HG03039 (cell line): Measurements from ENCODE around the gene SLC25A45.

Experiments
- ATAC-seq: cut with Tn5 transposase; IDR thresholded peaks from one replicate; pipeline ENCODE4 v1.9.1; 2021; ENCODE audit warnings: mild to moderate bottlenecking, moderate library complexity; ENCODE audit not compliant: unreplicated experiment

SLC25A45 gene

GRCh38 chr11:65404638-65405339, 22.3 kb upstream of the SLC25A45 start:
- ATAC-seq: no peak

- ATAC-seq: no peak
Measured at GRCh38 chr11:65404210-65404609, 21.8 kb upstream of the SLC25A45 start.

GRCh38 chr11:65403607-65404121, 21.2 kb upstream of the SLC25A45 start:
- no peak for ATAC-seq

- ATAC-seq: no peak
Measured at GRCh38 chr11:65402790-65403189, 20.3 kb upstream of the SLC25A45 start.

GRCh38 chr11:65401803-65402248, 19.4 kb upstream of the SLC25A45 start:
- no peak for ATAC-seq

- ATAC-seq: no peak
Measured at GRCh38 chr11:65401073-65401802, 18.8 kb upstream of the SLC25A45 start.

GRCh38 chr11:65400307-65401072, 18.0 kb upstream of the SLC25A45 start:
- ATAC-seq: no peak

- no peak for ATAC-seq
Measured at GRCh38 chr11:65399845-65400244, 17.4 kb upstream of the SLC25A45 start.

GRCh38 chr11:65399249-65399648, 16.8 kb upstream of the SLC25A45 start:
- ATAC-seq: no peak

GRCh38 chr11:65398362-65398910, 16.0 kb upstream of the SLC25A45 start:
- no peak for ATAC-seq

GRCh38 chr11:65396769-65397745, 14.6 kb upstream of the SLC25A45 start:
- ATAC-seq: no peak

GRCh38 chr11:65395961-65396530, 13.6 kb upstream of the SLC25A45 start:
- ATAC-seq: no peak

- ATAC-seq: no peak
Measured at GRCh38 chr11:65394125-65394536, 11.7 kb upstream of the SLC25A45 start.

GRCh38 chr11:65393513-65394079, 11.2 kb upstream of the SLC25A45 start:
- no peak for ATAC-seq

GRCh38 chr11:65392899-65393298, 10.5 kb upstream of the SLC25A45 start:
- ATAC-seq: no peak

GRCh38 chr11:65392186-65392829, 9.9 kb upstream of the SLC25A45 start:
- no peak for ATAC-seq

GRCh38 chr11:65390996-65391395, 8.6 kb upstream of the SLC25A45 start:
- ATAC-seq: no peak

GRCh38 chr11:65390099-65390941, 7.9 kb upstream of the SLC25A45 start:
- no peak for ATAC-seq
